GM12892 (cell line): Measurements from ENCODE around the gene DUSP1.

ENCODE experiments used
- DNase-seq: peaks from one replicate; pipeline ENCODE4 v3.0.0; 2011; ENCODE audit not compliant: insufficient read length
- FAIRE-seq: peaks from 2 replicates; lab custom pipeline; 2011; peaks lifted over from hg19 to GRCh38; lab: Jason Lieb, UNC
- POLR2A ChIP-seq: IDR thresholded peaks from 2 replicates; pipeline ENCODE4 v1.6.1; 2011; ENCODE audit warnings: low read depth, low read length, control low read depth
- POLR2AphosphoS5 ChIP-seq: IDR thresholded peaks from 2 replicates; pipeline ENCODE4 v1.6.1; 2011; ENCODE audit warnings: low read depth, low read length, control low read depth
- TAF1 ChIP-seq: IDR thresholded peaks from 2 replicates; pipeline ENCODE4 v1.6.1; 2011; ENCODE audit warnings: low read depth, mild to moderate bottlenecking, control low read depth, low read length, borderline replicate concordance

DUSP1 gene

GRCh38 chr5:172744123-172745104 is 26.6 kb downstream of the DUSP1 start:
- FAIRE-seq, result no peak
- TF ChIP-seq TAF1, result no peak
- TF ChIP-seq POLR2AphosphoS5, result no peak
- TF ChIP-seq POLR2A, result no peak
- DNase-seq, result no peak

DNA sequence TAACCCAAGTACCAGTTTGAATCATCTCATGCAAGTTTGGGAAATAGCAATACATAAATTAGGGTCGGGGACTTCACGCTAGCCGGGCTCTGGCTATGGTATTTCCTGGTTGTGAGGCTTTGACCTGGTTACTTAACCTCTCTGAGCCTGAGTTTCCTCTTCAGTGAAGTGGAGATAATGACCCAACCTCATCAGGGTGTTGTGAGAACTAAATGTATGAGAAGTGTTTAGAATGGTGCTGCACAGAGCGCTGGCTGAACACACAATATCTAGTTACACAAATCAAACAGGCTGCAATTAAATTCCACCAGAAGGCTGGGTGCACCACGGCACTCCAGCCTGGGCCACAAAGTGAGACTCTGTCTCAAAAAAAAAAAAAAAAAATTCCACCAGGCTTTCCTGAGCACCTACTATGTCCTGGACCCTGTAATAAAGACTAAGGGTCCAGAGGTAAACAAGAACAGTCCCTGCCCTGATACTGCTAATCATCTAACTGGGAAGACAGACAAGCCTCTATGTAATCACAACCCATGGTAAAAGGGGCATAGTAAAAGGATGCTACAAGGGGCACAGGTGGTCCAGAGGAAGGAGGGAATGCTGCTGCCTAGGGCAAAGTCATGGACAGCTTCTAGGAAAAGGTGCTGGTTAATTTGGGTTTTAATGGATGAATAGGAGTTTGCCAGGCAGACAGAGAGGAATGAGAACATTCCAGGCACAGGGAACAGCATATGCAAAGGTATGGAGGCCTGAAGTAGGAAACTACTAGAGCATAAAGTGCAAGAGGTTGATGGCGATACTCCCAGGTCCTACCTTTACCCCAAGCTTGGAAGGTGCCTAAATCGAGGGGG is 27.7 kb downstream of the DUSP1 start:
- no peak for FAIRE-seq
- no peak for TF ChIP-seq TAF1
- TF ChIP-seq POLR2AphosphoS5, result no peak
- no peak for TF ChIP-seq POLR2A
- no peak for DNase-seq

DNA sequence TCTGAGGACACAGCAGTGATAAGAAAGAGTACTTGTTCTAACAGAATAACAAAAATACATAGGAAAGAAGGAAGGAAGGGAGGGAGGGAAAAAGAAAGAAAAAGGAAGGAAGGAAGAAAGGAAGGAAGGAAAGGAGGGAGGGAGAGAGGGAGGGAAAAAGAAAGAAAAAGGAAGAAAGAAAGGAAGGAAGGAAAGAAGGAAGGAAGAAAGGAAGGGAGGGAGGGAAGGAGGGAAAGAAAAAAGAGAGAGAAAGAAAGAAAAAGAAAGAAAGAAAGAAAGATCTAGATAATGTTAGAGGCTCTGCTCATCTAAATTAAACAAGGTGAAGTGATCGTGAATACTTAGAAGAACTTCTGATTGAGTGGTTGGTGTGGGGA is 29.8 kb downstream of the DUSP1 start:
- no peak for TF ChIP-seq TAF1
- no peak for TF ChIP-seq POLR2AphosphoS5
- no peak for TF ChIP-seq POLR2A
- no peak for DNase-seq
- no peak for FAIRE-seq

GRCh38 chr5:172740428-172741205 is 30.4 kb downstream of the DUSP1 start:
- TF ChIP-seq POLR2A, result no peak
- no peak for TF ChIP-seq POLR2AphosphoS5
- TF ChIP-seq TAF1, result no peak
- FAIRE-seq (no peak), DNase-seq (no peak)

DNA sequence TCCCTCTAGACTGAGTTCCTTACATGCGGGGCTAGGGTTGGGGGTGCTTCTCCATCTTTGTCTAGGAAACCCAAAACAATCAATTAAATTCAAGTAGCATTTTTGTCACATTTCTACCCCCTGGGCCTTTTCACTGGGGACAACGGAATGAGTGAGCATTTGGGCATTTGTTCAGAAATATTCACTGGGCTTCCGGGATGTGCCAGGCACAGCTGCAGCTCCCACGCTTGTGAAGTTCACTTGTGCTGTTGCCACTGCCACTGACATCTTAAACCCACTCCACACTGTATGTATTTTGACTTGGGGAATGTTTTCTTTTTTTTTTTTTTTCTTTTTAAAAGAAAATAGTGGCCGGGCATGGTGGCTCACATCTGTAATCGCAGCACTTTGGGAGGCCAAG is 31.6 kb downstream of the DUSP1 start:
- DNase-seq, result no peak
- no peak for FAIRE-seq
- TF ChIP-seq POLR2A (no peak), TAF1 (no peak), POLR2AphosphoS5 (no peak)

GRCh38 chr5:172736508-172737135 is 34.4 kb downstream of the DUSP1 start:
- no peak for FAIRE-seq

GRCh38 chr5:172735141-172735831 is 35.7 kb downstream of the DUSP1 start:
- FAIRE-seq (no peak), DNase-seq (no peak)
- no peak for TF ChIP-seq POLR2A
- TF ChIP-seq POLR2AphosphoS5, result no peak
- TF ChIP-seq TAF1, result no peak

More at GRCh38 chr5:172736508-172737135, 34.4 kb downstream of the DUSP1 start:
- DNase-seq, result no peak
- TF ChIP-seq POLR2AphosphoS5, result no peak
- TF ChIP-seq TAF1, result no peak

DNA sequence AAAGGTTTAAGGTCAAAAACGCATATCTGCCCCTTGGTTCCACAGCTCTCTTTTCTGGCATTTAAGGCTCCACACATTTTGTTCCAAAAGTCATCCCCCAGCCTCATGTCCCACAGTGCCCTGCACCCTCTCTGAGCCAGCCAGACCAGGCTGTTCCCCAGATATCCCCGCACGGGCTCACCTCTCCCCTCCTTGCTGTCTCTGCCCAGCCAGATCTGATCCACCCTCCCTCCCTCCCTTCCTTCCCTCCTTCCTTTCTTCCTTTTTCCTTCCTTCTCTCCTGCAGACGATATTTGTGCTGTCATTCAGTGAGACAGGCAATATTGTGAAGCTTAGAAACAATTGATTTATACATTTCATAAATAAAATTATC is 37.0 kb downstream of the DUSP1 start:
- FAIRE-seq, result no peak
- no peak for DNase-seq
- TF ChIP-seq POLR2A (no peak), TAF1 (no peak)

DNA sequence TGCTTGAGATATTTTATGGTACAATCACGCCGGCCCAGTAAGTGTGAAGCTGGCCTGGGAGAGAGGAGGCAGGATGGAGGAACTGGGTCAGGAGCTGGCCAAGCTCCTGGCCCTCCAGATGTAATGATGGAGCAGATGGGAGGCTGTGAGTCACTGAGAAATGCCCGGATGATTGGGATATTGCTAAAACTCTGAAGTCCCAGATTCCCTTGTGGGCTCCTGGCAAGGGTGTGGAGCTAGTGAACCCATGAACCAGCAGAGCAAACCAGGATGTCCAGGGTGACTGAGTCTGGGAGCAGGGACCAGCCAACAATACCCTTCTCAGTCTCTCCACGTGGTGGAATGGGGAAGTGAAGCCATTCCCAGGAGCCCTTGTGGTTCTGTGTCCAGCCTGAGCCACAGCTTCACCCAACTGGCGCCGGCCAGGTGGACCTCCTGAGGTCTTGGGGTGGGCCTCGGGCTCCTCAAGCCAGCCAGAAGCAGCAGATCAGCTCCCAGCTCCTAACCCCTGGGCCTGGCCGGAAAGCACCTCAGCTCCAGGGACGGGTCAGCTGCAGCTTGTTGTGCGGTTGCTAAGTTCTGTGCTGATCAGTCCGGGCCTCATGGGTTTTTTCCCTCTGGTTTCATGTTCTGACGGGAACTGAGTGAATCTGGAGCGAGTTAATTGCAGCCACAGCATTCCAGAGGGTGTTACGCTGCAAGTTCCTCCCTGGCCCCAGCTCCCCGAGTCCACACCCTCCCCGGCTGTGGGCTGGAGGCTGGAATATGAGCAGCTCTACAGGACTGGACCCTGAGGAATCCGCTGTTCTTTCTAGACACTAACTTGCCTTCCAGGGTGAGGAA is 37.6 kb downstream of the DUSP1 start:
- TF ChIP-seq POLR2AphosphoS5 (no peak), TAF1 (no peak), POLR2A (no peak)
- FAIRE-seq (no peak), DNase-seq (no peak)
